SH-SY5Y (cell line): ENCODE data around the gene SEPTIN11.

Source experiments
- GATA2 ChIP-seq: IDR thresholded peaks from 2 replicates; pipeline ENCODE4 v1.6.1; 2011; ENCODE audit warnings: mild to moderate bottlenecking, low read depth, low read length
- GATA3 ChIP-seq: IDR thresholded peaks from 2 replicates; pipeline ENCODE4 v1.6.1; 2011; ENCODE audit warnings: low read depth, mild to moderate bottlenecking, low read length, moderate library complexity

- TF ChIP-seq GATA2 (no peak), GATA3 (no peak)
These were observed 7.6 kb downstream of the SEPTIN11 start for GRCh38 chr4:76957004-76957738.
